Liver (tissue), 9 donors: ENCODE results near the gene COPS4. TPM values are rescaled to one million over a fixed set of nuclear protein-coding genes. Genes with fewer than 3 reads are reported as not detected.

Source experiments
- DNase-seq: peaks from one replicate; pipeline ENCODE4 v3.0.0-alpha.2; 2017; ENCODE audit warnings: low spot score
- H3K27ac ChIP-seq, 2 donors: one replicate each; pipeline ENCODE4 v1.7.0; 2013; ENCODE audit warnings: inconsistent platforms in 2 of 2, low read length in 2 of 2, control low read depth in 1 of 2, low read depth in 1 of 2, mild to moderate bottlenecking in 1 of 2
- H3K27me3 ChIP-seq, 4 donors: one replicate each; pipeline versions ENCODE4 v1.6.1 to v1.7.0; 2013; ENCODE audit warnings: low read length in 3 of 4, inconsistent platforms in 1 of 4, mild to moderate bottlenecking in 1 of 4, moderate library complexity in 1 of 4; ENCODE audit not compliant: control insufficient read depth in 4 of 4, insufficient read depth in 4 of 4
- H3K36me3 ChIP-seq, 4 donors: one replicate each; pipeline versions ENCODE4 v1.6.1 to v1.7.0; 2013; ENCODE audit warnings: low read length in 3 of 4, mild to moderate bottlenecking in 3 of 4, low read depth in 1 of 4, moderate library complexity in 1 of 4; ENCODE audit not compliant: control insufficient read depth in 4 of 4, insufficient read depth in 3 of 4
- H3K4me1 ChIP-seq, 4 donors: one replicate each; pipeline versions ENCODE4 v1.6.1 to v1.7.0; 2013; ENCODE audit warnings: low read length in 3 of 4, mild to moderate bottlenecking in 3 of 4, moderate library complexity in 1 of 4; ENCODE audit not compliant: control insufficient read depth in 4 of 4, insufficient read depth in 4 of 4
- H3K4me3 ChIP-seq, 3 donors: one replicate each; pipeline versions ENCODE4 v1.6.1 to v1.7.0; 2013; ENCODE audit warnings: low read length in 3 of 3, control low read depth in 1 of 3, low read depth in 1 of 3, mild to moderate bottlenecking in 1 of 3
- H3K9ac ChIP-seq, 2 donors: one replicate each; pipeline ENCODE4 v1.7.0; 2013; ENCODE audit warnings: low read length in 2 of 2, mild to moderate bottlenecking in 2 of 2, moderate library complexity in 2 of 2, control low read depth in 1 of 2, low read depth in 1 of 2
- H3K9me3 ChIP-seq, 4 donors: one replicate each; pipeline versions ENCODE4 v1.6.1 to v1.7.0; 2013; ENCODE audit warnings: low read length in 3 of 4; ENCODE audit not compliant: control insufficient read depth in 4 of 4
- EGR1 ChIP-seq, 2 donors: IDR thresholded peaks; 2 replicates each; pipeline ENCODE4 v1.6.1; 2016 to 2018; ENCODE audit warnings: antibody characterized with exemption in 2 of 2, low read depth in 2 of 2
- FOXA1 ChIP-seq: IDR thresholded peaks from 2 replicates; pipeline ENCODE4 v1.6.1; 2016; ENCODE audit warnings: antibody characterized with exemption
- FOXA2 ChIP-seq: IDR thresholded peaks from 2 replicates; pipeline ENCODE4 v1.6.1; 2016; ENCODE audit warnings: antibody characterized with exemption
- GABPA ChIP-seq, 2 donors: IDR thresholded peaks in 1 of 2; conservative IDR thresholded peaks in 1 of 2; 2 replicates each; pipeline ENCODE4 v1.6.1; 2016; ENCODE audit warnings: antibody characterized with exemption in 2 of 2, mild to moderate bottlenecking in 1 of 2, moderate library complexity in 1 of 2
- HNF4A ChIP-seq, 2 donors: conservative IDR thresholded peaks; 2 replicates each; pipeline ENCODE4 v1.6.1; 2016; ENCODE audit warnings: antibody characterized with exemption in 2 of 2, mild to moderate bottlenecking in 2 of 2
- HNF4G ChIP-seq: IDR thresholded peaks from 2 replicates; pipeline ENCODE4 v1.6.1; 2016; ENCODE audit warnings: antibody characterized with exemption
- JUND ChIP-seq, 2 donors: IDR thresholded peaks; 2 replicates each; pipeline ENCODE4 v1.6.1; 2016; ENCODE audit warnings: antibody characterized with exemption in 2 of 2
- NR2F2 ChIP-seq: IDR thresholded peaks from 2 replicates; pipeline ENCODE4 v1.6.1; 2016; ENCODE audit warnings: antibody characterized with exemption
- RAD21 ChIP-seq, 2 donors: IDR thresholded peaks; 2 replicates each; pipeline ENCODE4 v1.6.1; 2016; ENCODE audit warnings: antibody characterized with exemption in 2 of 2, mild to moderate bottlenecking in 2 of 2
- RXRA ChIP-seq, 2 donors: IDR thresholded peaks; 2 replicates each; pipeline ENCODE4 v1.6.1; 2017 to 2018; ENCODE audit warnings: antibody characterized with exemption in 2 of 2, mild to moderate bottlenecking in 1 of 2
- SP1 ChIP-seq: IDR thresholded peaks from 2 replicates; pipeline ENCODE4 v1.6.1; 2018; ENCODE audit warnings: antibody characterized with exemption, mild to moderate bottlenecking
- TAF1 ChIP-seq: conservative IDR thresholded peaks from 2 replicates; pipeline ENCODE4 v1.6.1; 2016; ENCODE audit warnings: antibody characterized with exemption, mild to moderate bottlenecking
- YY1 ChIP-seq: IDR thresholded peaks from 2 replicates; pipeline ENCODE4 v1.6.1; 2016; ENCODE audit warnings: antibody characterized with exemption, mild to moderate bottlenecking
- WGBS: extraction: QIAGEN DNeasy Blood & Tissue Kit; methylation state at CpG from one replicate; pipeline ENCODE4 v1.1.7; 2013; 5-methylcytosine and 5-hydroxymethylcytosine counted together
- polyA plus RNA-seq, 2 donors: library from polyadenylated mRNA; stranded (reverse) in 1 of 2; unstranded in 1 of 2; fragments of 200-250 nt in 1 of 2; fragments of >200 nt in 1 of 2; fragmentation: Nextera tagmentation in 1 of 2; extraction: Ambion mirVana in 1 of 2; gene quantifications; one replicate each; pipeline versions ENCODE4 v1.2.1 to v1.2.3, GENCODE V29; 2013 to 2015
- total RNA-seq, 2 donors: library from RNA; depleted of rRNA; stranded (reverse); fragments of >200 nt; gene quantifications; one replicate each; pipeline ENCODE4 v1.2.3, GENCODE V29; 2014
- TF ChIP-seq, protein P1 (sequence below): IDR thresholded peaks from 2 replicates; pipeline ENCODE4 v1.6.1; 2016; ENCODE audit warnings: antibody characterized with exemption, mild to moderate bottlenecking
- TF ChIP-seq, protein P2 (sequence below): IDR thresholded peaks from 2 replicates; pipeline ENCODE4 v1.6.1; 2016; ENCODE audit warnings: antibody characterized with exemption
- TF ChIP-seq, protein P3 (sequence below): fragments of 150-350 bp; IDR thresholded peaks from 2 replicates; pipeline ENCODE4 v1.5.1; 2017; ENCODE audit warnings: improper control_type of control experiment, low read depth, low read length; ENCODE audit not compliant: missing input control
- TF ChIP-seq, protein P4 (sequence below): IDR thresholded peaks from 2 replicates; pipeline ENCODE4 v1.6.1; 2016; ENCODE audit warnings: antibody characterized with exemption
- TF ChIP-seq, protein P5 (sequence below): IDR thresholded peaks from 2 replicates; pipeline ENCODE4 v1.6.1; 2016; ENCODE audit warnings: antibody characterized with exemption
- donor health status: healthy.
- donor health status: healthy.
- donor health status: healthy.
- donor health status: healthy.
- donor health status: healthy.

The COPS4 gene
- total and polyA plus RNA-seq, 4 donors = 15.3 to 46.3 (median 17.4) TPM

DNA sequence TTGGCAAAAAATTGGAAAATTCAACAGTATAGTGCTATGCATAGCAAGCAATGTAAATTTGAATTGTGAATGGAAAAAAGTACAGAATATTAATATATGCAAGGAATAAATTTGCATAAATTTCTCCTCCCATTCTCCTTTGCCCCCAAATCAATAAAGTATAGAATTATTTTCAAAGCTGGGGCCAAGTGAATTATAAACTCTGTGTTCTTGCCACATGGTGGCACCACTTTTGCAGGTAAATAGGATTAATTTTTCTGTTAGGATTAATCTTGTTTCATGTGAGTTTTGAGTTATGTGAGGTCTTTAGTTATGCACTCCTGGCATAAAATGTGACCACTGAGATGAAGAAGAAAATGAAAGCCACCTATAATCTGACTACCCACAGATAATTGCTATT, 19.9 kb downstream of the COPS4 start:
- no peak overlapping the region for H3K4me3 ChIP-seq
- H3K9me3 ChIP-seq = no peaks in the 10 kb centered on the region
- no peak overlapping the region for H3K27ac ChIP-seq
- H3K27me3 ChIP-seq = no peaks in the 10 kb centered on the region
- no peak for DNase-seq
- TF ChIP-seq TAF1 (no peak), RAD21 (IDR thresholded peaks at IDR 0.05) (peak in 1 of 2 donors; percentile 47)
- peaks cover 5 to 37% (median 28%) of the 10 kb centered on the region in 4 donors for H3K36me3 ChIP-seq
- no peaks in the 10 kb centered on the region for H3K4me1 ChIP-seq
- H3K9ac ChIP-seq = no peak overlapping the region

DNA sequence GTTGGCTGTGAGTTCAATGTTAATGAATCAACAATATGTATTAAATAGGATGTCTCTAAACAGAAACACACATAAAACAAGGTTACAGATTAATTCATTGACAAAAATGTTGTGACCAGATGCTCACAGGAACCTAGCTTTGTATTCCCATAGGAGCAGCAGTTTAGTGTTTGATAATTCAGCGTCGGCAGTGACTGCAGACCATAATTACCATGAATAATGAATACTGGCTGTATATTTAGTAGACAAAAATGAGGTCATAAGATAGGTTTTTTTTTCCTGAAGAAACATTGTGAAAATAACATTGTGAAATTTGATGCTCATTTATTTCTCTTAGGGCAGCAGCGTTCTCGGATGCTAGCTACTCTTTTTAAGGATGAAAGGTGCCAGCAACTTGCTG, 27.8 kb downstream of the COPS4 start:
- peaks cover 9 to 38% (median 27%) of the 10 kb centered on the region in 4 donors for H3K36me3 ChIP-seq
- no peak overlapping the region for H3K9ac ChIP-seq
- DNase-seq = no peak
- H3K4me3 ChIP-seq = no peak overlapping the region
- no peaks in the 10 kb centered on the region for H3K4me1 ChIP-seq
- WGBS = 98% methylated on average over 4 of the region's 4 CpGs
- H3K27me3 ChIP-seq = no peaks in the 10 kb centered on the region
- no peaks in the 10 kb centered on the region for H3K9me3 ChIP-seq
- no peak for TF ChIP-seq SP1
- TF ChIP-seq EGR1 (IDR thresholded peaks at IDR 0.05; ENCODE audit: low read depth in 2 of 2) = no peak
- TF ChIP-seq TAF1 = no peak
- TF ChIP-seq, protein P1, sequence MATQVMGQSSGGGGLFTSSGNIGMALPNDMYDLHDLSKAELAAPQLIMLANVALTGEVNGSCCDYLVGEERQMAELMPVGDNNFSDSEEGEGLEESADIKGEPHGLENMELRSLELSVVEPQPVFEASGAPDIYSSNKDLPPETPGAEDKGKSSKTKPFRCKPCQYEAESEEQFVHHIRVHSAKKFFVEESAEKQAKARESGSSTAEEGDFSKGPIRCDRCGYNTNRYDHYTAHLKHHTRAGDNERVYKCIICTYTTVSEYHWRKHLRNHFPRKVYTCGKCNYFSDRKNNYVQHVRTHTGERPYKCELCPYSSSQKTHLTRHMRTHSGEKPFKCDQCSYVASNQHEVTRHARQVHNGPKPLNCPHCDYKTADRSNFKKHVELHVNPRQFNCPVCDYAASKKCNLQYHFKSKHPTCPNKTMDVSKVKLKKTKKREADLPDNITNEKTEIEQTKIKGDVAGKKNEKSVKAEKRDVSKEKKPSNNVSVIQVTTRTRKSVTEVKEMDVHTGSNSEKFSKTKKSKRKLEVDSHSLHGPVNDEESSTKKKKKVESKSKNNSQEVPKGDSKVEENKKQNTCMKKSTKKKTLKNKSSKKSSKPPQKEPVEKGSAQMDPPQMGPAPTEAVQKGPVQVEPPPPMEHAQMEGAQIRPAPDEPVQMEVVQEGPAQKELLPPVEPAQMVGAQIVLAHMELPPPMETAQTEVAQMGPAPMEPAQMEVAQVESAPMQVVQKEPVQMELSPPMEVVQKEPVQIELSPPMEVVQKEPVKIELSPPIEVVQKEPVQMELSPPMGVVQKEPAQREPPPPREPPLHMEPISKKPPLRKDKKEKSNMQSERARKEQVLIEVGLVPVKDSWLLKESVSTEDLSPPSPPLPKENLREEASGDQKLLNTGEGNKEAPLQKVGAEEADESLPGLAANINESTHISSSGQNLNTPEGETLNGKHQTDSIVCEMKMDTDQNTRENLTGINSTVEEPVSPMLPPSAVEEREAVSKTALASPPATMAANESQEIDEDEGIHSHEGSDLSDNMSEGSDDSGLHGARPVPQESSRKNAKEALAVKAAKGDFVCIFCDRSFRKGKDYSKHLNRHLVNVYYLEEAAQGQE = no peak
- TF ChIP-seq, protein P2, sequence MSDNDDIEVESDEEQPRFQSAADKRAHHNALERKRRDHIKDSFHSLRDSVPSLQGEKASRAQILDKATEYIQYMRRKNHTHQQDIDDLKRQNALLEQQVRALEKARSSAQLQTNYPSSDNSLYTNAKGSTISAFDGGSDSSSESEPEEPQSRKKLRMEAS = no peak
- no peak for TF ChIP-seq HNF4A (conservative IDR thresholded peaks at IDR 0.05)
- no peak for TF ChIP-seq FOXA2
- TF ChIP-seq, protein P3, sequence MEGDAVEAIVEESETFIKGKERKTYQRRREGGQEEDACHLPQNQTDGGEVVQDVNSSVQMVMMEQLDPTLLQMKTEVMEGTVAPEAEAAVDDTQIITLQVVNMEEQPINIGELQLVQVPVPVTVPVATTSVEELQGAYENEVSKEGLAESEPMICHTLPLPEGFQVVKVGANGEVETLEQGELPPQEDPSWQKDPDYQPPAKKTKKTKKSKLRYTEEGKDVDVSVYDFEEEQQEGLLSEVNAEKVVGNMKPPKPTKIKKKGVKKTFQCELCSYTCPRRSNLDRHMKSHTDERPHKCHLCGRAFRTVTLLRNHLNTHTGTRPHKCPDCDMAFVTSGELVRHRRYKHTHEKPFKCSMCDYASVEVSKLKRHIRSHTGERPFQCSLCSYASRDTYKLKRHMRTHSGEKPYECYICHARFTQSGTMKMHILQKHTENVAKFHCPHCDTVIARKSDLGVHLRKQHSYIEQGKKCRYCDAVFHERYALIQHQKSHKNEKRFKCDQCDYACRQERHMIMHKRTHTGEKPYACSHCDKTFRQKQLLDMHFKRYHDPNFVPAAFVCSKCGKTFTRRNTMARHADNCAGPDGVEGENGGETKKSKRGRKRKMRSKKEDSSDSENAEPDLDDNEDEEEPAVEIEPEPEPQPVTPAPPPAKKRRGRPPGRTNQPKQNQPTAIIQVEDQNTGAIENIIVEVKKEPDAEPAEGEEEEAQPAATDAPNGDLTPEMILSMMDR = no peak
- no peak for TF ChIP-seq RXRA (IDR thresholded peaks at IDR 0.05)
- TF ChIP-seq, protein P4, sequence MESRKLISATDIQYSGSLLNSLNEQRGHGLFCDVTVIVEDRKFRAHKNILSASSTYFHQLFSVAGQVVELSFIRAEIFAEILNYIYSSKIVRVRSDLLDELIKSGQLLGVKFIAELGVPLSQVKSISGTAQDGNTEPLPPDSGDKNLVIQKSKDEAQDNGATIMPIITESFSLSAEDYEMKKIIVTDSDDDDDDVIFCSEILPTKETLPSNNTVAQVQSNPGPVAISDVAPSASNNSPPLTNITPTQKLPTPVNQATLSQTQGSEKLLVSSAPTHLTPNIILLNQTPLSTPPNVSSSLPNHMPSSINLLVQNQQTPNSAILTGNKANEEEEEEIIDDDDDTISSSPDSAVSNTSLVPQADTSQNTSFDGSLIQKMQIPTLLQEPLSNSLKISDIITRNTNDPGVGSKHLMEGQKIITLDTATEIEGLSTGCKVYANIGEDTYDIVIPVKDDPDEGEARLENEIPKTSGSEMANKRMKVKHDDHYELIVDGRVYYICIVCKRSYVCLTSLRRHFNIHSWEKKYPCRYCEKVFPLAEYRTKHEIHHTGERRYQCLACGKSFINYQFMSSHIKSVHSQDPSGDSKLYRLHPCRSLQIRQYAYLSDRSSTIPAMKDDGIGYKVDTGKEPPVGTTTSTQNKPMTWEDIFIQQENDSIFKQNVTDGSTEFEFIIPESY = no peak
- no peak for TF ChIP-seq FOXA1
- TF ChIP-seq GABPA (IDR thresholded peaks at IDR 0.05 in 1 of 2, conservative IDR thresholded peaks at IDR 0.05 in 1 of 2) = no peak
- TF ChIP-seq, protein P5, sequence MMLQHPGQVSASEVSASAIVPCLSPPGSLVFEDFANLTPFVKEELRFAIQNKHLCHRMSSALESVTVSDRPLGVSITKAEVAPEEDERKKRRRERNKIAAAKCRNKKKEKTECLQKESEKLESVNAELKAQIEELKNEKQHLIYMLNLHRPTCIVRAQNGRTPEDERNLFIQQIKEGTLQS = no peak
- TF ChIP-seq JUND (IDR thresholded peaks at IDR 0.05) = no peak
- TF ChIP-seq HNF4G = no peak
- no peak for TF ChIP-seq YY1
- no peak for TF ChIP-seq NR2F2
- no peak overlapping the region for H3K27ac ChIP-seq
